A549 treated with dexamethasone at 1 μM for 4 hours (cell line): ENCODE measurements around the gene SMIM26. TPM values are rescaled to one million over a fixed set of nuclear protein-coding genes. Genes with fewer than 3 reads are reported as not detected.

Experiments
- total RNA-seq: library from RNA; stranded (reverse); fragments of 200-300 nt; extraction: Qiagen RNA extraction; gene quantifications from 5 replicates; pipeline ENCODE4 v1.2.3, GENCODE V29; 2022

The SMIM26 gene
- total RNA-seq = 115 to 166 TPM (median 117 TPM) in 5 replicates

GRCh38 chr20:18566892-18567738 is at the start of gene SMIM26:
SMIM26 (plus strand) TSS chr20:18567432; CDS start chr20:18567479, 47 bp downstream.

GRCh38 chr20:18587665-18588573 is 20.7 kb downstream of the SMIM26 start, which contains the start of gene DTD1:
DTD1 (plus strand) TSS chr20:18588054; CDS start chr20:18588073, 19 bp downstream.

Other genes with a start within 250 kb of the SMIM26 start
- 2.0 to 2.8 TPM (median 2.6 TPM) in 5 replicates for gene DZANK1, start 100.4 kb upstream of the SMIM26 start, total RNA-seq
- 14.0 to 24.8 TPM (median 15.4 TPM) in 5 replicates for gene POLR3F, start 100.0 kb upstream of the SMIM26 start, total RNA-seq
- 10.6 to 15.9 TPM (median 15.0 TPM) in 5 replicates for gene RBBP9, start 70.2 kb upstream of the SMIM26 start, total RNA-seq
- gene SEC23B, start 59.5 kb upstream of the SMIM26 start, total RNA-seq = 50.9 to 60.7 TPM (median 57.6 TPM) in 5 replicates
- 74.4 to 82.9 TPM (median 77.7 TPM) in 5 replicates for gene DTD1, start 20.6 kb downstream of the SMIM26 start, total RNA-seq
- not detected in 5 replicates for gene SCP2D1, start 246.4 kb downstream of the SMIM26 start, total RNA-seq